HepG2 (cell line): ENCODE data around the gene CAMTA1.

Source experiments
- AKNA ChIP-seq: sonication (generic); formaldehyde crosslinking; IDR thresholded peaks from 2 replicates; pipeline ENCODE4 v1.4.0; 2020; ENCODE audit warnings: missing genetic modification reagents, borderline replicate concordance
- CEBPB ChIP-seq: IDR thresholded peaks from 2 replicates; pipeline ENCODE4 v1.6.1; 2011; ENCODE audit warnings: low read depth, low read length, improper control_type of control experiment, borderline replicate concordance
- NFATC3 ChIP-seq: sonication (generic); formaldehyde crosslinking; IDR thresholded peaks from 2 replicates; pipeline ENCODE4 v1.5.1; 2020; ENCODE audit warnings: mild to moderate bottlenecking, missing genetic modification reagents
- NFKBIZ ChIP-seq: IDR thresholded peaks from 2 replicates; pipeline ENCODE4 v1.6.1; 2018; ENCODE audit warnings: missing genetic modification reagents, missing compliant biosample characterization
- NR2F2 ChIP-seq: IDR thresholded peaks from 2 replicates; pipeline ENCODE4 v1.6.1; 2012; ENCODE audit warnings: low read depth, inconsistent platforms, borderline replicate concordance
- REL ChIP-seq: sonication (generic); formaldehyde crosslinking; conservative IDR thresholded peaks from 2 replicates; pipeline ENCODE4 v1.8.0; 2022; ENCODE audit warnings: mild to moderate bottlenecking, missing genetic modification reagents, moderate library complexity
- TRIM24 ChIP-seq: sonication (generic); formaldehyde crosslinking; IDR thresholded peaks from 2 replicates; pipeline ENCODE4 v1.8.0; 2022; ENCODE audit warnings: mild to moderate bottlenecking, missing genetic modification reagents
- ZNF235 ChIP-seq: sonication (generic); formaldehyde crosslinking; IDR thresholded peaks from 2 replicates; pipeline ENCODE4 v1.8.1; 2023; ENCODE audit warnings: mild to moderate bottlenecking, missing genetic modification reagents, borderline replicate concordance

GRCh38 chr1:7813677-7814373 is 1028.6 kb downstream of the CAMTA1 start:
- TF ChIP-seq REL (CRISPR knock-in tag) (no peak), AKNA (CRISPR knock-in tag) (no peak), ZNF235 (CRISPR knock-in tag) (no peak), NFKBIZ (CRISPR knock-in tag) (no peak), TRIM24 (no peak), NFATC3 (CRISPR knock-in tag) (no peak), CEBPB (no peak), NR2F2 (no peak)
